MM.1S (cell line): ENCODE measurements around the gene NUCKS1.
A peak's percentile ranks its signal among the peaks of the same experiment; 100 is the strongest.

ENCODE experiments used
- DNase-seq: peaks from one replicate; pipeline ENCODE4 v3.0.0-alpha.2; 2015
- H2AFZ ChIP-seq: fragments of 300-600 bp; sonication (generic); 2 replicates; pipeline ENCODE4 v1.6.0; 2016; ENCODE audit warnings: antibody characterized with exemption, low read length
- H3F3A ChIP-seq: fragments of 300-600 bp; sonication (generic); 2 replicates; pipeline ENCODE4 v1.6.1; 2016; ENCODE audit warnings: mild to moderate bottlenecking, antibody characterized with exemption, low read length, moderate library complexity, mixed read lengths; ENCODE audit not compliant: insufficient read depth
- H3K27ac ChIP-seq: fragments of 300-600 bp; sonication (generic); 2 replicates; pipeline ENCODE4 v1.5.1; 2016; ENCODE audit warnings: mild to moderate bottlenecking, low read length
- H3K27me3 ChIP-seq: fragments of 300-600 bp; sonication (generic); replicated peaks from 2 replicates; pipeline ENCODE4 v1.6.0; 2016; ENCODE audit warnings: low read length; ENCODE audit not compliant: insufficient read depth
- H3K36me3 ChIP-seq: fragments of 300-600 bp; sonication (generic); replicated peaks from 2 replicates; pipeline ENCODE4 v1.6.1; 2016; ENCODE audit warnings: mild to moderate bottlenecking, low read length, mixed read lengths; ENCODE audit not compliant: insufficient read depth
- H3K4me1 ChIP-seq: fragments of 300-600 bp; sonication (generic); 2 replicates; pipeline ENCODE4 v1.6.1; 2016; ENCODE audit warnings: low read length, mixed read lengths
- H3K4me2 ChIP-seq: fragments of 300-600 bp; sonication (generic); 2 replicates; pipeline ENCODE4 v1.6.0; 2016; ENCODE audit warnings: low read depth, low read length
- H3K4me3 ChIP-seq: fragments of 300-600 bp; sonication (generic); 2 replicates; pipeline ENCODE4 v1.5.1; 2016; ENCODE audit warnings: low read length, mixed read lengths
- H3K79me2 ChIP-seq: fragments of 300-600 bp; sonication (generic); 2 replicates; pipeline ENCODE4 v1.6.1; 2016; ENCODE audit warnings: mixed run types, low read length, mixed read lengths
- H3K9ac ChIP-seq: fragments of 300-600 bp; sonication (generic); 2 replicates; pipeline ENCODE4 v1.6.1; 2016; ENCODE audit warnings: low read length, mixed read lengths
- H3K9me2 ChIP-seq: fragments of 300-600 bp; sonication (generic); replicated peaks from 2 replicates; pipeline ENCODE4 v1.6.1; 2016; ENCODE audit warnings: mild to moderate bottlenecking, low read length, mixed read lengths; ENCODE audit not compliant: insufficient read depth
- H3K9me3 ChIP-seq: fragments of 300-600 bp; sonication (generic); replicated peaks from 2 replicates; pipeline ENCODE4 v1.6.1; 2016; ENCODE audit warnings: mild to moderate bottlenecking, low read length, mixed read lengths; ENCODE audit not compliant: insufficient read depth
- H4K20me1 ChIP-seq: fragments of 300-600 bp; sonication (generic); 2 replicates; pipeline ENCODE4 v1.6.1; 2016; ENCODE audit warnings: mild to moderate bottlenecking, low read length, moderate library complexity, mixed read lengths; ENCODE audit not compliant: insufficient read depth
- CTCF ChIP-seq: fragments of 300-600 bp; sonication (generic); IDR thresholded peaks from 2 replicates; pipeline ENCODE4 v1.5.1; 2016; ENCODE audit warnings: antibody characterized with exemption, low read length, mixed read lengths
- EZH2 ChIP-seq: fragments of 300-600 bp; sonication (generic); optimal IDR thresholded peaks from 2 replicates; pipeline ENCODE3; 2017; ENCODE audit warnings: low read depth, mild to moderate bottlenecking, antibody characterized with exemption, low read length, mixed read lengths
- EZH2phosphoT487 ChIP-seq: fragments of 300-600 bp; sonication (generic); IDR thresholded peaks from 2 replicates; pipeline ENCODE4 v1.6.1; 2018; ENCODE audit warnings: antibody characterized with exemption, low read length

NUCKS1 gene

GRCh38 chr1:205748403-205749233, 1.4 kb downstream of the NUCKS1 start:
- Histone ChIP-seq H3K9me2 (no peaks in the 10 kb centered on the region), H3K36me3 (no peaks in the 10 kb centered on the region), H3K27ac (peak overlapping the region; percentile 29; the same call in 1 of the 2 replicates), H3K4me1 (peaks cover 24% of the 10 kb centered on the region), H3K27me3 (no peaks in the 10 kb centered on the region), H3K4me2 (peak overlapping the region; percentile 71), H3K9me3 (no peaks in the 10 kb centered on the region), H3F3A (0 out of 2 replicates have a peak, but pooled peaks cover 9% of the 10 kb centered on the region), H2AFZ (no peak overlapping the region), H3K79me2 (peaks cover 61% of the 10 kb centered on the region), H4K20me1 (peaks cover 46% of the 10 kb centered on the region), H3K9ac (peak overlapping the region; percentile 81), H3K4me3 (peak overlapping the region; percentile 85)
- DNase-seq: peak; percentile 31
- no peak for TF ChIP-seq EZH2phosphoT487
- TF ChIP-seq CTCF: no peak
- no peak for TF ChIP-seq EZH2

GRCh38 chr1:205746757-205747412, 3.1 kb downstream of the NUCKS1 start:
- Histone ChIP-seq H3K79me2 (peaks cover 79% of the 10 kb centered on the region), H3K4me1 (peaks cover 24% of the 10 kb centered on the region), H2AFZ (no peak overlapping the region), H3K4me3 (no peak overlapping the region), H3F3A (0 out of 2 replicates have a peak, but pooled peaks cover 12% of the 10 kb centered on the region), H3K36me3 (no peaks in the 10 kb centered on the region), H3K9me2 (no peaks in the 10 kb centered on the region), H3K27ac (no peak overlapping the region), H4K20me1 (peaks cover 49% of the 10 kb centered on the region), H3K4me2 (peak overlapping the region; percentile 71; the same call in 1 of the 2 replicates), H3K9me3 (no peaks in the 10 kb centered on the region), H3K9ac (no peak overlapping the region), H3K27me3 (no peaks in the 10 kb centered on the region)
- DNase-seq: no peak
- TF ChIP-seq EZH2phosphoT487: no peak
- no peak for TF ChIP-seq EZH2
- no peak for TF ChIP-seq CTCF

GRCh38 chr1:205744403-205744802, 5.6 kb downstream of the NUCKS1 start:
- Histone ChIP-seq H3K4me3 (no peak overlapping the region), H2AFZ (no peak overlapping the region), H3K9me3 (no peaks in the 10 kb centered on the region), H3K79me2 (peaks cover 94% of the 10 kb centered on the region), H3F3A (0 out of 2 replicates have a peak, but pooled peaks cover 12% of the 10 kb centered on the region), H3K9me2 (no peaks in the 10 kb centered on the region), H4K20me1 (peaks cover 51% of the 10 kb centered on the region), H3K4me1 (peaks cover 18% of the 10 kb centered on the region), H3K9ac (no peak overlapping the region), H3K27ac (no peak overlapping the region), H3K4me2 (no peak overlapping the region), H3K36me3 (no peaks in the 10 kb centered on the region), H3K27me3 (no peaks in the 10 kb centered on the region)
- no peak for TF ChIP-seq CTCF
- TF ChIP-seq EZH2phosphoT487: no peak
- TF ChIP-seq EZH2: no peak
- no peak for DNase-seq
